Aorta (tissue), 5 donors: Measurements from ENCODE around the gene TFF1. TPM values are rescaled to one million over a fixed set of nuclear protein-coding genes. Genes with fewer than 3 reads are reported as not detected.

Source experiments
- ATAC-seq: fragments of 200-7000 bp; cut with Tn5 transposase; one replicate; pipeline ENCODE4 v1.9.1; 2022; ENCODE audit warnings: moderate library complexity; ENCODE audit not compliant: low FRiP score
- DNase-seq, 2 donors: peaks; one replicate each; pipeline ENCODE4 v3.0.0-alpha.2; 2020
- H3K27ac ChIP-seq, 2 donors: one replicate each; pipeline ENCODE4 v1.5.1; 2013; ENCODE audit warnings: low read length in 2 of 2, mild to moderate bottlenecking in 2 of 2, moderate library complexity in 2 of 2, control low read depth in 1 of 2, inconsistent platforms in 1 of 2, low read depth in 1 of 2
- H3K27me3 ChIP-seq, 2 donors: one replicate each; pipeline ENCODE4 v1.6.1; 2013; ENCODE audit warnings: control low read depth in 1 of 2, low read length in 1 of 2, mild to moderate bottlenecking in 1 of 2, moderate library complexity in 1 of 2; ENCODE audit not compliant: insufficient read depth in 2 of 2, control insufficient read depth in 1 of 2
- H3K36me3 ChIP-seq, 2 donors: one replicate each; pipeline ENCODE4 v1.6.1; 2013; ENCODE audit warnings: control low read depth in 1 of 2, low read length in 1 of 2, mild to moderate bottlenecking in 1 of 2; ENCODE audit not compliant: insufficient read depth in 2 of 2, control insufficient read depth in 1 of 2
- H3K4me1 ChIP-seq, 2 donors: one replicate each; pipeline ENCODE4 v1.6.1; 2013; ENCODE audit warnings: low read length in 2 of 2, control low read depth in 1 of 2, mild to moderate bottlenecking in 1 of 2, moderate library complexity in 1 of 2; ENCODE audit not compliant: insufficient read depth in 2 of 2, control insufficient read depth in 1 of 2
- H3K4me3 ChIP-seq, 2 donors: one replicate each; pipeline ENCODE4 v1.5.1; 2013; ENCODE audit warnings: low read length in 2 of 2, control low read depth in 1 of 2, mild to moderate bottlenecking in 1 of 2
- H3K9me3 ChIP-seq: one replicate; pipeline ENCODE4 v1.6.1; 2013; ENCODE audit warnings: mild to moderate bottlenecking, low read length; ENCODE audit not compliant: control insufficient read depth
- WGBS, 2 donors: extraction: QIAGEN DNeasy Blood & Tissue Kit; methylation state at CpG; one replicate each; pipeline ENCODE4 v1.1.7; 2013; 5-methylcytosine and 5-hydroxymethylcytosine counted together
- intact Hi-C, 2 donors: fragments of 100-400 bp; cut with DNase I; formaldehyde crosslinking; loops; one replicate each; pipeline versions ENCODE4 v1.14.2 to v1.15.0; 2022
- polyA plus RNA-seq, 2 donors: library from polyadenylated mRNA; stranded (reverse); fragments of 200-250 nt; gene quantifications; one replicate each; pipeline ENCODE4 v1.2.3, GENCODE V29; 2013
- total RNA-seq, 2 donors: library from RNA; stranded (reverse); fragmentation: NEBNext Ultra II Directional; extraction: Animal tissue kit (Norgen Biotek cat#: 25700); gene quantifications; one replicate each; pipeline ENCODE4 v1.2.1, GENCODE V29; 2021
- donor health status: healthy with polysubstance abuse.
- donor health status: Bipolar disorder and iron deficiency.
- donor health status: DM: no; HTN: no; CAD: no.
- donor health status: DM: no; HTN: no; CAD: no.
- donor health status: DM: yes; HTN: yes; CAD: no.

TFF1 gene
- total and polyA plus RNA-seq, 4 donors: 7.6 to 32.4 TPM; not detected in 2

DNA sequence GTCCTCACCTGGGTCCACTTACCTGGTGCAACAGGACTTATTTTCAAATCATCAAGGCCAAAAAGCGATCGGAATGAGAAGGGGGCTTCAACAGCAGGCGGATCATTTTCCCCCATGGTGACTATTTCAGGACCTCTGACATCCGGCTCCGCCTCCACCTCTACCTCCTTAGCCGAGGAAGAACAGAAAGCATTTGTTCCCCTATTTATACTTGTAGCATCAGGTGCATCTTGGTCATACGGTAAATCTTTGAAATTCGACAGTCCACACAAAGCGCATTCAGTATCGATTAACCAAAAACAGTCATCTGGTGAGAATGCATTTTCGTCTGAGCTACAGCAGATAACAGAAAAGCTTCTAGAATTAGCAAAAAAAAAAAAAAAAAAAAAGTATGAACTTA, 29.0 kb upstream of the TFF1 start:
- H3K9me3 ChIP-seq: peaks cover 3% of the 10 kb centered on the region
- H3K27me3 ChIP-seq: no peaks in the 10 kb centered on the region
- WGBS, 2 donors: 87 to 89% methylated on average over 11 of the region's 11 CpGs
- H3K36me3 ChIP-seq: no peaks in the 10 kb centered on the region
- H3K27ac ChIP-seq: no peak overlapping the region
- ATAC-seq: no peak
- no peaks in the 10 kb centered on the region for H3K4me1 ChIP-seq
- no peak overlapping the region for H3K4me3 ChIP-seq
- peak in 1 of 2 donors; percentile 10 for DNase-seq
- intact Hi-C loops: no loop called here

DNA sequence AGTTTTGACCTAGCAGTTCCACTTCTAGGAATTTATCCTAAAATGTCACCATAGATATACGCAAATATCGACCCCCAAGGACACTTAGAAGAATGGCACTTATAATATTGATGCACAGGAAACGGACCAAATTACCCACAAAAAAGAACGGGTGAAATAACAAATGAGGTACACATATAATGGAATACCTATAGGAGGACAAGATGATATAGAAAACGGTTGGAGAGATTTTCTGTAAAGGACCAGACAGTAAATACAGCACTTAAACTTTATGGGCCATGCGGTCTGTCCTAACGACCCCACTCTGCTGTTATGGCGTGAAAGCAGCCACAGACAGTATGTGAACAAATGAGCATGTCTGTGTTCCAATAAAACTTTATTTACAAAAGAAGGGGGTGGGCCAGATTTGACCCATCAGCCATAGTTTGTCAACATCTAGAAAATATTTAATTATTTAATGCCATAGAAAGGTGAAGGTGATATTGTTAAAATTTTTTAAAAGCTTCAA, 27.2 kb upstream of the TFF1 start:
- 28 to 46% methylated on average over 8 of the region's 8 CpGs for WGBS, 2 donors
- H3K9me3 ChIP-seq: peaks cover 3% of the 10 kb centered on the region
- no peaks in the 10 kb centered on the region for H3K36me3 ChIP-seq
- ATAC-seq: no peak
- H3K27ac ChIP-seq: no peak overlapping the region
- intact Hi-C loops: no loop called here
- H3K4me1 ChIP-seq: no peaks in the 10 kb centered on the region
- H3K27me3 ChIP-seq: peaks cover 0 to 2% of the 10 kb centered on the region in 2 donors
- H3K4me3 ChIP-seq: no peak overlapping the region
- peak in 1 of 2 donors; percentile 25 for DNase-seq

- H3K27me3 ChIP-seq: peaks cover 0 to 2% of the 10 kb centered on the region in 2 donors
- H3K4me1 ChIP-seq: no peaks in the 10 kb centered on the region
- ATAC-seq (no peak), DNase-seq (peak in 1 of 2 donors; percentile 40)
- intact Hi-C loops: no loop called here
- no peak overlapping the region for H3K4me3 ChIP-seq
- whole genome bisulfite sequencing, 2 donors: 57 to 65% methylated on average over 17 of the region's 17 CpGs
- H3K36me3 ChIP-seq: no peaks in the 10 kb centered on the region
- H3K27ac ChIP-seq: no peak overlapping the region
- peaks cover 3% of the 10 kb centered on the region for H3K9me3 ChIP-seq
Measured at GRCh38 chr21:42392731-42393442, 26.6 kb upstream of the TFF1 start.

GRCh38 chr21:42391297-42391696, 25.0 kb upstream of the TFF1 start:
- peaks cover 0 to 2% of the 10 kb centered on the region in 2 donors for H3K27me3 ChIP-seq

GRCh38 chr21:42390696-42391095, 24.4 kb upstream of the TFF1 start:
- H3K27ac ChIP-seq: no peak overlapping the region
- no peaks in the 10 kb centered on the region for H3K36me3 ChIP-seq
- H3K9me3 ChIP-seq: peaks cover 3% of the 10 kb centered on the region
- H3K27me3 ChIP-seq: peaks cover 0 to 2% of the 10 kb centered on the region in 2 donors
- ATAC-seq: no peak
- 66 to 68% methylated on average over 2 of the region's 2 CpGs for WGBS, 2 donors
- H3K4me1 ChIP-seq: no peaks in the 10 kb centered on the region
- no peak for DNase-seq
- intact Hi-C loops: no loop called here
- no peak overlapping the region for H3K4me3 ChIP-seq

More at GRCh38 chr21:42391297-42391696, 25.0 kb upstream of the TFF1 start:
- Histone ChIP-seq H3K4me3 (no peak overlapping the region), H3K4me1 (no peaks in the 10 kb centered on the region), H3K9me3 (peaks cover 3% of the 10 kb centered on the region), H3K27ac (no peak overlapping the region), H3K36me3 (no peaks in the 10 kb centered on the region)
- 68 to 75% methylated on average over 5 of the region's 5 CpGs for WGBS, 2 donors
- ATAC-seq (no peak), DNase-seq (peak in 1 of 2 donors; percentile 16)
- intact Hi-C loops: no loop called here

DNA sequence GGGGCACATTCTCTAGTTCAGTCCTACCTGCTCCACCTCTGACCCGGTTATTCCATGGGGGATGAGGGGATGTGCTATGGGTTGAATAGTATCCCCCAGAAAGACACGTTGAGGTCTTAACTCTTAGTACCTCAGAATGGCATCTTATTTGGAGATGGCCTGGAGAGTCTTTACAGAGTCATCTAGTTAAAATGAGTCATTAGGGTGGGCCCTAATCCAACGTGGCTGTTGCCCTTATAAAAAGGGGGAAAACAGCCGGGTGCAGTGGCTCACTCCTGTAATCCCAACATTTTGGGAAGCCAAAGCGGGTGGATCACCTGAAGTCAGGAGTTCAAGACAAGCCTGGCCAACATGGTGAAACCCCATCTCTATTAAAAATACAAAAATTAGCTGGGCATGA, 23.9 kb upstream of the TFF1 start:
- intact Hi-C loops: no loop called here
- Histone ChIP-seq H3K27ac (no peak overlapping the region), H3K4me3 (no peak overlapping the region), H3K27me3 (peaks cover 0 to 2% of the 10 kb centered on the region in 2 donors), H3K4me1 (no peaks in the 10 kb centered on the region), H3K36me3 (no peaks in the 10 kb centered on the region), H3K9me3 (peaks cover 5% of the 10 kb centered on the region)
- DNase-seq: peak in 1 of 2 donors; percentile 20
- ATAC-seq: no peak
- 70 to 73% methylated on average over 5 of the region's 5 CpGs for WGBS, 2 donors

GRCh38 chr21:42389449-42389835, 23.1 kb upstream of the TFF1 start:
- ATAC-seq (no peak), DNase-seq (peak in 1 of 2 donors; percentile 40)
- Histone ChIP-seq H3K27me3 (peaks cover 0 to 2% of the 10 kb centered on the region in 2 donors), H3K36me3 (no peaks in the 10 kb centered on the region), H3K4me3 (no peak overlapping the region), H3K27ac (no peak overlapping the region), H3K9me3 (peaks cover 6% of the 10 kb centered on the region), H3K4me1 (no peaks in the 10 kb centered on the region)
- intact Hi-C loops: no loop called here
- 48% methylated on average over 6 of the region's 6 CpGs for WGBS, 2 donors

- WGBS, 2 donors: 50 to 58% methylated on average over 20 of the region's 20 CpGs
- intact Hi-C loops: no loop called here
- no peak for ATAC-seq
- Histone ChIP-seq H3K4me1 (no peaks in the 10 kb centered on the region), H3K9me3 (peaks cover 6% of the 10 kb centered on the region), H3K36me3 (no peaks in the 10 kb centered on the region), H3K27me3 (peaks cover 0 to 2% of the 10 kb centered on the region in 2 donors), H3K27ac (no peak overlapping the region), H3K4me3 (no peak overlapping the region)
- peak in 1 of 2 donors; percentile 51 for DNase-seq
Measured at GRCh38 chr21:42388740-42389448, 22.6 kb upstream of the TFF1 start.
